Psoas muscle (tissue), 8 donors: ENCODE measurements around the gene RNF186. TPM values are rescaled to one million over a fixed set of nuclear protein-coding genes. Genes with fewer than 3 reads are reported as not detected.
A peak's percentile ranks its signal among the peaks of the same experiment; 100 is the strongest.

ENCODE experiments used
- ATAC-seq, 4 donors: fragments of 200-7000 bp; cut with Tn5 transposase; one replicate each; pipeline ENCODE4 v1.9.1; 2020; ENCODE audit warnings: moderate library complexity in 3 of 4, mild to moderate bottlenecking in 2 of 4
- DNase-seq, 2 donors: peaks; one replicate each; pipeline ENCODE4 v3.0.0-alpha.2; 2020
- H3K27ac ChIP-seq: fragments of 200-600 bp; one replicate; pipeline ENCODE4 v1.8.0; 2022
- H3K27me3 ChIP-seq, 3 donors: fragments of 200-600 bp in 1 of 3; one replicate each; pipeline versions ENCODE4 v1.6.1 to v1.8.0; 2013 to 2022; ENCODE audit warnings: low read length in 2 of 3, mild to moderate bottlenecking in 2 of 3, moderate library complexity in 1 of 3; ENCODE audit not compliant: insufficient read depth in 3 of 3
- H3K36me3 ChIP-seq, 2 donors: fragments of 200-600 bp in 1 of 2; one replicate each; pipeline versions ENCODE4 v1.6.1 to v1.8.0; 2013 to 2022; ENCODE audit warnings: low read depth in 1 of 2, mild to moderate bottlenecking in 1 of 2, moderate library complexity in 1 of 2; ENCODE audit not compliant: insufficient read depth in 1 of 2
- H3K4me1 ChIP-seq: fragments of 200-600 bp; one replicate; pipeline ENCODE4 v1.8.0; 2022
- H3K4me3 ChIP-seq: fragments of 200-600 bp; one replicate; pipeline ENCODE4 v1.8.0; 2022; ENCODE audit warnings: mild to moderate bottlenecking
- H3K9me3 ChIP-seq: fragments of 200-600 bp; one replicate; pipeline ENCODE4 v1.8.0; 2022
- WGBS, 3 donors: extraction: QIAGEN DNeasy Blood & Tissue Kit; methylation state at CpG; one replicate each; pipeline versions ENCODE4 v1.1.6 to v1.1.7; 2013; 5-methylcytosine and 5-hydroxymethylcytosine counted together
- intact Hi-C, 2 donors: fragments of 100-400 bp; cut with DNase I; formaldehyde crosslinking; loops; one replicate each; pipeline versions ENCODE4 v1.11.0 to v1.14.2; 2022
- long read RNA-seq, 2 donors: library from polyadenylated mRNA; unstranded; transcript quantifications; one replicate each; pipeline ENCODE4 v2.0.0, GENCODE V29; 2021
- polyA plus RNA-seq, 3 donors: library from polyadenylated mRNA; stranded (reverse); fragments of 200-250 nt; gene quantifications; one replicate each; pipeline ENCODE4 v1.2.3, GENCODE V29; 2013
- total RNA-seq, 4 donors: library from RNA; stranded (reverse); fragmentation: NEBNext Ultra II Directional in 2 of 4; extraction: Animal tissue kit (Norgen Biotek cat#: 25700) in 2 of 4; gene quantifications; one replicate each; pipeline versions ENCODE4 v1.2.1 to v1.2.4, GENCODE V29; 2021 to 2023
- TF ChIP-seq, protein P1 (sequence below): fragments of 200-600 bp; IDR thresholded peaks from one replicate; pipeline ENCODE4 v1.8.0; 2022; ENCODE audit warnings: antibody characterized with exemption
- donor health status: healthy with polysubstance abuse.
- donor health status: DM: no; HTN: no; CAD: no; lungs with moderate emphysema.
- donor health status: Bipolar disorder and iron deficiency.
- donor health status: healthy.
- donor health status: DM: yes; HTN: yes; CAD: no.
- donor health status: DM: no; HTN: no; CAD: no.
- donor health status: DM: no; HTN: no; CAD: no.
- donor health status: DM: yes; HTN: yes; CAD: no.

The RNF186 gene, protein sequence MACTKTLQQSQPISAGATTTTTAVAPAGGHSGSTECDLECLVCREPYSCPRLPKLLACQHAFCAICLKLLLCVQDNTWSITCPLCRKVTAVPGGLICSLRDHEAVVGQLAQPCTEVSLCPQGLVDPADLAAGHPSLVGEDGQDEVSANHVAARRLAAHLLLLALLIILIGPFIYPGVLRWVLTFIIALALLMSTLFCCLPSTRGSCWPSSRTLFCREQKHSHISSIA
- total RNA-seq (not detected), polyA plus RNA-seq (under 1 TPM in 1 of 3 donors, not detected in 2; 0.08 TPM)
- long read RNA-seq, donor 1, result 0 reads
- long read RNA-seq, donor 2, result 0 reads

DNA sequence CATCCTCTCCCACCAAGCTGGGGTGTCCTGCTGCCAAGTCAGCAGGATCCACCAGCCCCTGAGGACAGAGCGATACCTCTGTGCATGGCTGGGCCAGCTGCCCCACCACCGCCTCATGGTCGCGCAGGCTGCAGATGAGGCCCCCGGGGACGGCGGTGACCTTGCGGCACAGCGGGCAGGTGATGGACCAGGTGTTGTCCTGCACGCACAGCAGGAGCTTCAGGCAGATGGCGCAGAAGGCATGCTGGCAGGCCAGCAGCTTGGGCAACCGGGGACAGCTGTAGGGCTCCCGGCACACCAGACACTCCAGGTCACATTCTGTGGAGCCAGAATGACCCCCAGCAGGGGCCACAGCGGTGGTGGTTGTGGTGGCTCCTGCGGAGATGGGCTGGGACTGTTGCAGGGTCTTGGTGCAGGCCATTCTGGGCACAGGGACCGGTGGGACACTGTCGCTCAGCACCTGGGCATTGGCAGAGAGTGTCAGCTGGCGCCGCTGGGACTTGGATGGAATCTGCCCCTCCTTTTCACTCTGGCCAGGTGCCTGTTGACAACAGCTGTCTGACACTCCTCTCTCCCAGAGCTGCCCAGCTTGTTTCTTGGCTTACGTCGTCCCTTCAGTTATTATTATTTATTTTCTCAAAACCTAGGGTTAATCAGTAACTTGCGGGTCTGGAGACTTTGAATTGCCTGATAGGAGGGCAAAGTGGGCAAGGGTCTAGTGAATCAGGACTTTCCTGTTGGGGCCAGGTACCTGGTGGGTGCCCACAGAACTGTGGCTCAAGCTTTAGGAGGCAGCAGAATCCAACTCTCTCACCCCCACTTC lies at the start of gene RNF186:
Gene RNF186, minus strand, starts transcription at position 603 of the 823 bp plus-strand sequence. Its CDS starts 182 bp downstream, at position 421.
- peak; percentile 79 to 87 (median 86) for ATAC-seq
- H3K4me3 ChIP-seq, result no peak within 1 kb of the TSS
- H3K27ac ChIP-seq, result no peak within 1 kb of the TSS
- intact Hi-C loops, result loop anchor here in 1 of 2 donors (5.0 kb wide), 1 partner anchor 98 kb away; no protein-coding TSS in a partner anchor
- no peaks in the 10 kb centered on the region for H3K9me3 ChIP-seq
- no peaks in the 10 kb centered on the region for H3K27me3 ChIP-seq
- TF ChIP-seq, protein P1, sequence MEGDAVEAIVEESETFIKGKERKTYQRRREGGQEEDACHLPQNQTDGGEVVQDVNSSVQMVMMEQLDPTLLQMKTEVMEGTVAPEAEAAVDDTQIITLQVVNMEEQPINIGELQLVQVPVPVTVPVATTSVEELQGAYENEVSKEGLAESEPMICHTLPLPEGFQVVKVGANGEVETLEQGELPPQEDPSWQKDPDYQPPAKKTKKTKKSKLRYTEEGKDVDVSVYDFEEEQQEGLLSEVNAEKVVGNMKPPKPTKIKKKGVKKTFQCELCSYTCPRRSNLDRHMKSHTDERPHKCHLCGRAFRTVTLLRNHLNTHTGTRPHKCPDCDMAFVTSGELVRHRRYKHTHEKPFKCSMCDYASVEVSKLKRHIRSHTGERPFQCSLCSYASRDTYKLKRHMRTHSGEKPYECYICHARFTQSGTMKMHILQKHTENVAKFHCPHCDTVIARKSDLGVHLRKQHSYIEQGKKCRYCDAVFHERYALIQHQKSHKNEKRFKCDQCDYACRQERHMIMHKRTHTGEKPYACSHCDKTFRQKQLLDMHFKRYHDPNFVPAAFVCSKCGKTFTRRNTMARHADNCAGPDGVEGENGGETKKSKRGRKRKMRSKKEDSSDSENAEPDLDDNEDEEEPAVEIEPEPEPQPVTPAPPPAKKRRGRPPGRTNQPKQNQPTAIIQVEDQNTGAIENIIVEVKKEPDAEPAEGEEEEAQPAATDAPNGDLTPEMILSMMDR, result no peak
- peak; percentile 26 to 58 for DNase-seq
- H3K4me1 ChIP-seq, result no peaks in the 10 kb centered on the region
- WGBS, 3 donors, result 27 to 35% (median 33%) methylated on average over 18 to 22 of the region's 22 CpGs
- H3K36me3 ChIP-seq, result no peaks in the 10 kb centered on the region

DNA sequence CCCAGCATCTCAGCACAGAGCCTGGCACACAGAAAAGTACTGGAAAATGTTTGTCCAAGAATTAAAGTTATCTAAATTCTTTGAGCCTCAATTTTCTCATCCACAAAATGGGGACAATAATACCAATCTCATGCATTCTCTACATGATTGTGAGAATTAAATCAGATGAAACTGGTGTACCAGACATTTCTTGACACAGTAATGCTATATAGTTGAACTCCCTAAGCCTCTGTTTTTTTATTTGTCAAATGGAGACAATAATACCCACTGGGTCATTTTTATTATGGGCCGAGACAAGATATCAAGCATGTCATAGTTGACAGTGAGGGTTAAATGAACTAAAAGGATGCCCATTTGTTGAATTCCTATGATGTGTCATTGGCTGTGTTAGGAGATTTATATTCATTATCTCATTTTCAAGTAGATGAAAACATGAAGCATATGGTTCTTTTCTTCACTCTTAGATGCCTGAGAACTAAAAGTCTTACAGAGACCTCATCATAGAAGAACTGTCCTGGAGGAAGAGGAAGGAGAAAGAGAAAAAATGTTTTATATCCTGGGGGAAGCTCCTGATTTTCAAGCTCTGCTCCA lies 49.6 kb upstream of the RNF186 start:
- Histone ChIP-seq H3K36me3 (no peaks in the 10 kb centered on the region), H3K27me3 (no peaks in the 10 kb centered on the region), H3K4me1 (peaks cover 9% of the 10 kb centered on the region), H3K9me3 (peaks cover 5% of the 10 kb centered on the region), H3K4me3 (no peak overlapping the region), H3K27ac (no peak overlapping the region)
- WGBS, 3 donors, result 84 to 98% (median 97%) methylated on average over 1 of the region's 1 CpG
- TF ChIP-seq, protein P1, result no peak
- intact Hi-C loops, result loop anchor here in 1 of 2 donors (10.0 kb wide), 1 partner anchor 140 kb away; no protein-coding TSS in a partner anchor
- ATAC-seq, result no peak
- DNase-seq, result no peak

DNA sequence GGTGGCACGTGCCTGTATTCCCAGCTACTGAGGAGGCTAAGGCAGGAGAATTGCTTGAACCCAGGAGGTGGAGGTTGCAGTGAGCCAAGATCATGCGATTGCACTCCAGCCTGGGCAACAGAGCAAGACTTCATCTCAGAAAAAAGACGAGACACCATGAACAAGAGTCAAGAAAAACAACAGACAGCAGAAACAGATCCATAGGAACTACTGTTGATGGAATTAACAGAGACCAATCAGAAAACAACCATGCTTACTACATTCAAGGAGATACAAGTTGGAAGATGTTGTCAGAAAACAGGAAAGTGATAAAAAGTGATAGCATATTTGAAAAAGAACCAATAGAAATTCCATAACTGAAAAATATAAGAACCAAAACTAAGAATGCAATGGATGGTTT lies 47.9 kb upstream of the RNF186 start:
- Histone ChIP-seq H3K4me3 (no peak overlapping the region), H3K36me3 (no peaks in the 10 kb centered on the region), H3K27ac (no peak overlapping the region), H3K4me1 (peaks cover 9% of the 10 kb centered on the region), H3K27me3 (no peaks in the 10 kb centered on the region), H3K9me3 (peaks cover 5% of the 10 kb centered on the region)
- no peak for DNase-seq
- WGBS, 3 donors, result 82 to 85% (median 84%) methylated on average over 3 of the region's 3 CpGs
- ATAC-seq, result no peak
- TF ChIP-seq, protein P1, result no peak
- intact Hi-C loops, result loop anchor here in 1 of 2 donors (10.0 kb wide), 1 partner anchor 138 kb away; no protein-coding TSS in a partner anchor

DNA sequence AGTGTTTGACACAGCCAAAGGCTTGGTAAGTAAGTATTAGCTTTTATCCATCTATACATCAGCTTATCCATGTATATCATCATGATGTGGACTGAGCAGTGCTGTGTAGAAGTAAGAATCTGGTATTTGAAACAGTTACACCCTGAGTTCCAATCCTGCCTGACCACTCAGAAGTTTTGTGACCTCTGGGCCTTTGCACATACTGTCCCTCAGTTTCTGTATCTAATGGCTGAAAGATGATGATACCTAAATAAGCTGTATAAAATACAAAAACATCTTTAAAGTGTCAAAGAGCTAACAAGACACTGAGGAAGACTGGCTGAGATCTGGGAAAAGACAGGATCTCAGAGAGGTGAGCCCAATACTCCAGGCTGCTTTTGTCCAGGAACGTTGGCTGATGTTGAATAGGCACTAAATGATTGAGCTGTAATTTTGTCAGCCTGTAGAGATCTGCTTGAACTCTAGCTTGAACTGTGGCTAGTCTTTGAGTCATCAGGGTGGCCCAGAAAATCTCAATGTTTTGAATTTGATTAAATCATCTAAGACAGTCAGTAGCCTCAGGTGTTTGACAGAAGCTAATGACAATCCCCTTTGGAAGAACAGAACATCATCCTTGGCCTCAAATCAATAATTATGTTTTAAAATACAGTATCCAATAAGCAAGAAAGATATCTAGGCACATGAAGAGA lies 46.9 kb upstream of the RNF186 start:
- TF ChIP-seq, protein P1, result no peak
- ATAC-seq (no peak), DNase-seq (no peak)
- Histone ChIP-seq H3K36me3 (no peaks in the 10 kb centered on the region), H3K4me1 (peaks cover 8% of the 10 kb centered on the region), H3K27ac (no peak overlapping the region), H3K9me3 (peaks cover 5% of the 10 kb centered on the region), H3K4me3 (no peak overlapping the region), H3K27me3 (no peaks in the 10 kb centered on the region)
- WGBS, 3 donors, result 77 to 80% (median 80%) methylated on average over 1 of the region's 1 CpG
- intact Hi-C loops, result loop anchor here in 1 of 2 donors (10.0 kb wide), 1 partner anchor 137 kb away; no protein-coding TSS in a partner anchor
